GM18498 (cell line): ENCODE measurements around the gene C10orf90.
"Not testable (repeated sequence)": the region's sequence is repeated elsewhere in the genome, so short reads cannot be mapped to it uniquely, and the experiment has no call there.

ENCODE experiments used
- ATAC-seq: cut with Tn5 transposase; IDR thresholded peaks from one replicate; pipeline ENCODE4 v1.9.1; 2021; ENCODE audit warnings: mild to moderate bottlenecking, moderate library complexity; ENCODE audit not compliant: unreplicated experiment

The C10orf90 gene

GRCh38 chr10:126558881-126559280 lies 111.6 kb downstream of the C10orf90 start:
- ATAC-seq: no peak

- no peak for ATAC-seq
Measured at GRCh38 chr10:126551202-126551601, 119.3 kb downstream of the C10orf90 start.

DNA sequence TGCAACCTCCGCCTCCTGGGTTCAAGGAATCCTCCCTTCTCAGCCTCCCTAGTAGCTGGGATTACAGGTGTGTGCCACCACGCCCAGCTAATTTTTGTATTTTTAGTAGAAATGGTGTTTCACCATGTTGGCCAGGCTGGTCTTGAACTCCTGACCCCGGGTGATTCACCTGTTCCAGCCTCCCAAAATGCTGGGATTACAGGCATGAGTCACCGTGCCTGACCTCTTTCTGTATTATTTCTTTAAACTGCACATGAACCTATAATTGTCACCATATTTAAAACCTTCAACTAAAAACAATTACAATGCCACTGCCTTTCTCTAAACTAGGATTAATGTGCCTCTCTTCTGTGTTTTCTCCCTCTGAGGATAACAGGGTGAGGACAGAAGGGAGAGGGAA lies 119.9 kb downstream of the C10orf90 start:
- not testable (repeated sequence) for ATAC-seq

GRCh38 chr10:126549344-126549743 lies 121.1 kb downstream of the C10orf90 start:
- no peak for ATAC-seq

- ATAC-seq: no peak
Measured at GRCh38 chr10:126544565-126544964, 125.9 kb downstream of the C10orf90 start.

- ATAC-seq: no peak
Measured at GRCh38 chr10:126538439-126539135, 131.9 kb downstream of the C10orf90 start.

DNA sequence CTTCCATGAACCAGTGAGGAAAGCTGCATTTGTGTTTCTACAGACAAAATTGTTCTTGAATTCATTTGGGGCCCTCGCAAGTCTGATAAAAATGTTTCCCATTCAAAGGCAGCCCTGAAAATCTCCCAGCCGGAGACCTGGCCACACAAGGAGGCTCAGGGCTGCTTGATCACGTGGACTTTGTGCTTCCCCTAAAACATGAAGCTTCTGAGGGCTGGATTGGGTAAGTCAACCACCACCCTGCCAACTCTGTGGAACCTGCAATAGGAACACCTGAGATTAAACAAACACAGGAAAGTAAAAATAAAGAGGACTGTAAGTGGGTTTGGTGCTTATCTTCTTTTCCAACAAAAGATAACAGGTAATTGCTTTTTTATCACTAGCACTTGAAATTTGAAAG lies 133.8 kb downstream of the C10orf90 start:
- ATAC-seq: no peak

DNA sequence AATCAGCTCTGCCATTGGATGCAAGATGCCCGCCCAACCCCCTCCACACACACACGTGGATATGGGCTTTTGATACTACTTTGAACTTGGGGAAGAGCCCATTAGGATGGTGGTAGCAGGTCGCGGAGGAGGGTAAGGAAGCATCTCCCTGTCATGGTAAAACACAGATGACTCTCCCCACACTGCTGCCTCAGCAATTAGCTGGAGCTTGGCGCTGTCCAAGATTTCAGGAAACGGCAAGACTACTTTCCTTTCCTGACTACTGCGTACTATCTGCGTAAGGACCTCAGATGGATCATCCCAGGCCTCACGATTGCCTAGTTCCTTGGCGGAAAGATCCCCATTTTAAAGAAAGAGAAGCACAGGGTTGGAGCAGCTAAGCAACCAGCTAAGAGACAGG lies 134.3 kb downstream of the C10orf90 start:
- ATAC-seq: no peak

DNA sequence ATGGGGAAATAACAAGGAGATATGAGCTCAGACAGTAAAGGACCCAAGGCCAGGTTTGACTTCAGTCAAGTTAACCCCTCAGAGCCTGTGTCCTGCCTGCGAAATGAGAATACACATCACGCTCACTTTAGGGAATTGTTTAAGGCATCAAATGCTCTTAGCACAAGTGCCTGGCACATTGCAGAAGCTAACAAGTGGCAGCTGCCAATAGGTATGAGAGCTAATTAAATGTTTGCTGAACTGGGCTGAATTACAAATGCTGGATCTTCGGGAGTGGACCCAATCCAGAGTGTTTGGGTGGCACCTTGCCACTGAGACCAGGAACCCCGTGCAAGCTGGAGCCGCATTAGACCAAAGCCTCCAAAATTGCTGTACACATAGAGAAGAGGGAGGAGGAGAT lies 136.8 kb downstream of the C10orf90 start:
- no peak for ATAC-seq

- ATAC-seq: no peak
Measured at GRCh38 chr10:126528315-126528835, 142.1 kb downstream of the C10orf90 start.

DNA sequence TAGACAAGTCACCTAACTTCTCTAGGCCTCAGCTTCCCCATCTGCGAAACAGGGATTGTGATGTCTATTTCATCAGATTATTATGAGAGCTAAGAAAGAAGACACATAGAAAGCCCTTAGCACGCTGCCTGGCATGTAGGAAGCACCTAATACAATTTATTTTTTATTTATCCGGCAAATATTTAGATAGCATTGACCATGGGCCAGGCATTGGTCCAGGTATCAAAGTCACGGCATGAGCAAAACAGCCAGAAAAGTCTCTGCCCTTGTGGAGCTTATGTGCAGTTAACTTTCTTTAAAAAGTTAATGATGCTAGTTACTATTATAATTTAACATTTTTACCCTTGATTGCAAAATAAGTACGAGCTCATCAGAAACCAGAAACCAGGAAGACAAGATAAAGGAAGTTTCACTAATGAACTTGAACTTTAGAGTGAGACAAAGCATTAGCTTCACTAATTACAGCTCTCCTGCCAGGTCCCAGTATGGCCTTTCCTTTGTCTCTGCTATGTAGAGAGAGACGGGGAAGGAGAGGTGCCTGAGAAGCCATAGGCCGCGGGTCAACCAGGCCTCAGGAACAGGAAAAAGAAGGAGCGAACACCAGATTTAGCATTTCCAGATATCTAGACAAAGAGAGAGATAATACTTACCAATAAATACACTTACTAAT lies 142.7 kb downstream of the C10orf90 start:
- no peak for ATAC-seq

DNA sequence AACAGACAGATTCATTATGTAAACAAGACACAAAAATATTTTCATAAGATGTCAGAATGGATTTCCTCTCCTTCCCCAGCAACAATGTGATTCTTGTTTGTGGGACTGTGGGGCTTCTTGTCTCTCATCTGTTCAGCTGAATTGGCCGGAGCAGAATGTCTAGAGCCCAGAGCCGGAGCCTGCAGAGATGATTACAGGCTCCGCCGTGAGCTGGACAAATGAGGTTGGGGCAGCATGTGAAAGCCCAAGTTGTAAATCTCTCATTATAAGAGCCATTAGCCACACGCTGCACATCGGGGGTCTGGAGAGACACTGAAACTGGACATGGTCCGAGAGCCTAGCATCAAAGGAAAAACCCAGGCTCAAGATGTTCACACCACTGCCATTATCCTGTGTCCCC lies 145.2 kb downstream of the C10orf90 start:
- no peak for ATAC-seq

- ATAC-seq: no peak
Measured at GRCh38 chr10:126524526-126524925, 146.0 kb downstream of the C10orf90 start.

GRCh38 chr10:126523071-126523470 lies 147.4 kb downstream of the C10orf90 start:
- ATAC-seq: no peak

DNA sequence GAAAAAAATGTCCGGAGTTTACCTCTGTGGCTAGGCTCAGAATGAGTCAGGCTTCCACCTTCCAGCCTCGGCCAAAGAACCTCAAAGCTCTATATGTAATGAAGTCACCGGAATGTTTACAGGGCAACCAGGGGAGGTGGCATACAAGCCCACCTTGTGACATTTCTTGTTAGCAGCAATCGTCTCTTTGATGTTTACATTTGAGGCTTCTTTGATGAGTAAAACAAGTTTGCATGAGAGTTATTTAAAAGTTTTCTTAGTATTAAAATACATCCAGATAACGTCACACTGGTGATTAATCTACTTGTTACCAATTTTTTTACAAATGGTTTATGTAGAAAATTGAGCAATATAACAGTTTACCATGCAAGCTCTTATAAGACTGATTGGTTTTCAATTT lies 149.1 kb downstream of the C10orf90 start:
- no peak for ATAC-seq

DNA sequence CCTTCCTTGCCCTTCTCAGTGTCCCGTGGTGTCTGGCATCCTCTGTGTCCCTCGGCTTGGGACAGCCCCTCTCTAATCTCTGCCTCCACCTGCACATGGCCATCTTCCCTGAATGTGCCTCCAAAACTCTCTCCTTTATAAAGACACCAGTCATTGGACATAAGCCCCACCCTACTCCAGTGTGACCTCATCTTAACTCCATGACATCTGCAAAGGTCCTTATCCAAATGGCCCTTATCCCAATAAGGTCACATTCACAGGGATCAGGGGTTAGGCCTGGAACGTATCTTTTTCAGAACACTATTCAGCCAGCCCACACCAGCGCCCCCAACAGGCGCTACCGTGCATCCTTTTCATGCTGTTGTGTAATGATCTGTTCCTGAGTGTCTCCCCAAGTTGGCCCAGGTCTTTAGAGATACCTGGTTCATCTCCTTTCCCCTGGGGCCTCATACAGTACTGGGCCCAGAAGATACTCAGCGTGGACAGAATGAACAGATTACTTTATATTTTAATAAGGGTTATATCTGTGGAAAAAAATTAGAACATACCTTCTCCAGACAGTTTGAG lies 149.7 kb downstream of the C10orf90 start:
- ATAC-seq: no peak

- no peak for ATAC-seq
Measured at GRCh38 chr10:126519992-126520391, 150.5 kb downstream of the C10orf90 start.

DNA sequence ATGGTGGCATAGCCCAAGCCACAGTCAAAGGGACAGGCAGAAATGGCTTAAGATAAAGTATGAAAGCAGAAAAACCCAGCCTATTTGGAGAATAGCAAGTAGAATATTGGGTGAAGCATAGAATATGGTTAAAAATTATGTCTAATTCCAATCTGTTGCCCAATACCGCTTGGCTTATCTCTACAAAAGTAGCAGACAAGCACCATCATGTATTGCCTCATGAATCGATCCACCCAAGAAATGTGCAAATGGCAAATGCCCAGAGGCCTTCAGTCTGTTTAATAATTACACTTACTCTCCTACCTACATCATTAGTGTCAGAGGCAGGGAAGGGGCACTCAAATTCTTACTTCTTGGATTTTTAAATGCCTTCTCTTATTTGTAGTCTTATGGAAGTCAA lies 151.3 kb downstream of the C10orf90 start:
- ATAC-seq: no peak

GRCh38 chr10:126518218-126519080 lies 152.0 kb downstream of the C10orf90 start:
- ATAC-seq: no peak

DNA sequence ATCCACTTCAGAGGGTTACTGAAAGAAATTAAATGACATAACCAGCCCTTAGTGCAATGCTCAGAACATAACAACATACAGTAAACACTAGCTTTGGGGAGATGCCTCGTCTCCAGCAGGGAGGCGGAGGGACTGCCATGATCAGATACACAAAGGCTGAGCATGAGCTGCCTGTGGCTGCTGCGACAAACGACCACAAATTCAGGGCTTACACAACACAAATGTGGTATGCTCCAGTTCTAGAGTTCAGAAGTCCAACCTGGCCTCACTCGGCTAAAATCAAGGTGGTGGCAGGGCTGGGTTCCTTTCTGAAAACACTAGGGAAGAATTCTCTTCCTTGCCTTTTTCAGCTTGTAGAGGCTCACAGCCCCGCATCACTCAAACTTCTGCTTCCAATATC lies 154.0 kb downstream of the C10orf90 start:
- ATAC-seq: no peak

DNA sequence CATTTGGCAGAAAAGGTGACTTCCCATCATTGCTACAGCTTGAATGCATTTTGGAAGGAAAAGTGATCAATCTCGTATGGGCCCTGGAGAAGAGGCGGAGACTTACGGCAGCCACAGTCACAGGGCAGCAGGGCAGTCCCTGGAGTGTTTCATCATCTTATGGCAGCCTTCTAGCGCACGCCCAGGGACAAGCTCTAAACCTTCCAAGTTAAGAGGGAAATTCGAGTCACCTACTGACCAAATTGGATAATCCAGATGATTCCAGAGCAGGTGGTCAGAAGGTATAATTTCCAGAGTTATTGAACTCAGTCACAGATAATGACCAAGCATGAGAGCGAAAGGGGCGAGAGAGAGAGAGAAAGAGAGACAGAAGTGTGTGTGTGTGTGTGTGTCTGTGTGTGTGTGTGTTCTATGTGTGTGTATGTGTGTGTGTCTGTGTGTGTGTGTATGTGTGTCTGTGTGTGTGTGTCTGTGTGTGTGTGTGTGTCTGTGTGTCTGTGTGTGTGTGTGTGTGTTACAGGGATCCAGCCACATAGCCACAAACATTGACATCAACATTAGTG lies 158.5 kb downstream of the C10orf90 start:
- ATAC-seq: no peak
